ENCODE data around the gene ASTN2.

DNA sequence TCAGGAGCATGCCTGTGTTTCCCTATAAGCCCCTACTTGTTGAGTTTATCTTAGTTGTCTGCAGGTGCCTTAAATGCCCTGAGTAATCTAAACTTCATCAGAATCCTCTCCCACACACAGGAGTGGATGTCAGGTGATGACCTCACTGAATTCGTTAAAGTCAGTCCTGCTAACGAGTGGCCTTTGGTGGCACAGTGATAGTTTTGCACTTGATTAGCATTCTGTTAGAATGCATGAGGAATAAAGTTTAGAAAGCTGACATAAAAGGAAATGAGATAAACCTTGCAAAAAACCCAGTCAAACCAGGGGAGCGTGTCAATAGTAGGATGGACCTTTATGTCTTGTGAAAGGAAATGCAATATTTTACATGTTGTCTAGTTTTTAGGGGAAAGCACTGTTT is 723.2 kb downstream of the ASTN2 start:
- no peak for TF ChIP-seq POLR2A (IDR thresholded peaks at IDR 0.05)
- TF ChIP-seq, protein P1, sequence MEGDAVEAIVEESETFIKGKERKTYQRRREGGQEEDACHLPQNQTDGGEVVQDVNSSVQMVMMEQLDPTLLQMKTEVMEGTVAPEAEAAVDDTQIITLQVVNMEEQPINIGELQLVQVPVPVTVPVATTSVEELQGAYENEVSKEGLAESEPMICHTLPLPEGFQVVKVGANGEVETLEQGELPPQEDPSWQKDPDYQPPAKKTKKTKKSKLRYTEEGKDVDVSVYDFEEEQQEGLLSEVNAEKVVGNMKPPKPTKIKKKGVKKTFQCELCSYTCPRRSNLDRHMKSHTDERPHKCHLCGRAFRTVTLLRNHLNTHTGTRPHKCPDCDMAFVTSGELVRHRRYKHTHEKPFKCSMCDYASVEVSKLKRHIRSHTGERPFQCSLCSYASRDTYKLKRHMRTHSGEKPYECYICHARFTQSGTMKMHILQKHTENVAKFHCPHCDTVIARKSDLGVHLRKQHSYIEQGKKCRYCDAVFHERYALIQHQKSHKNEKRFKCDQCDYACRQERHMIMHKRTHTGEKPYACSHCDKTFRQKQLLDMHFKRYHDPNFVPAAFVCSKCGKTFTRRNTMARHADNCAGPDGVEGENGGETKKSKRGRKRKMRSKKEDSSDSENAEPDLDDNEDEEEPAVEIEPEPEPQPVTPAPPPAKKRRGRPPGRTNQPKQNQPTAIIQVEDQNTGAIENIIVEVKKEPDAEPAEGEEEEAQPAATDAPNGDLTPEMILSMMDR (IDR thresholded peaks at IDR 0.05) = no peak

Measured in lower leg skin (tissue), 3 donors.